AG10803 (cell line): ENCODE results near the gene SDCCAG8.

Experiments
- DNase-seq: peaks from one replicate; pipeline ENCODE4 v3.0.0; 2010; ENCODE audit warnings: low read depth
- H3K4me3 ChIP-seq: 2 replicates; pipeline ENCODE4 v1.5.1; 2011; ENCODE audit warnings: mild to moderate bottlenecking, low read length, control low read depth
- TF ChIP-seq, protein P1 (sequence below): conservative IDR thresholded peaks from 2 replicates; pipeline ENCODE4 v1.5.1; 2011; ENCODE audit warnings: mild to moderate bottlenecking, low read length, control low read depth, inconsistent platforms

The SDCCAG8 gene

DNA sequence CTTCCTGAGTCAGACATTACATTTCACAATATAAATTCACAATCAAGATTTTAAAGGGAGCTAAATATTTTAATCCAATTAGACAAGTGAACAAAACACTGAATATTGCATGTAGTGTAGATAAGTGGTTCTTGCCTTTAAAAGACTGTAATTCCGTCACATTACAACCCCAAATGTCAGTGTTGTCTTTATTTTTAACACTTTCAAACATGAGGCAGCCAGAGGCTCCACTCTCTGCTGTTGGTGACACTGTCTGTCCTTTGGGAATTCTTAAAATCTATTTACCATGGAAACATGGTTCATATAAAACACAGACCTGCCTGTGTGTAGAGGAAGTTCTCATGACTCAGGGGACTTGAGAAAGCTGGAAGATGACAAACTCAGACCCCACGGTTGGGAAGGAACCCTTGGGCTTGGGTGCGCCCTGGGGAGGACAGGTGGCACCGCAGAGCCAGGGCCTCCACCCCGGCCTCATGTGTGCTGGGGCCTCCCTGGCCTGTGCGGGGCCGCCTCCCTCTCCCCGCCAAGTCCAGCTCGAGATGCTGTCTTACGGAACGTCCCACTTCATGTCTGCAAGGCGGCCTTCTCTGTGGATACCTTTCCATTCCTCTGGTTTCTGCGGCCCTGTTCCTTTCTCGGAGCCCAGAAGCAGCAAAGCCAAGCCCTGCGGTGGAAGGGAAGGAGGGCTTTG lies 239.0 kb downstream of the SDCCAG8 start:
- no peak for DNase-seq
- TF ChIP-seq, protein P1, sequence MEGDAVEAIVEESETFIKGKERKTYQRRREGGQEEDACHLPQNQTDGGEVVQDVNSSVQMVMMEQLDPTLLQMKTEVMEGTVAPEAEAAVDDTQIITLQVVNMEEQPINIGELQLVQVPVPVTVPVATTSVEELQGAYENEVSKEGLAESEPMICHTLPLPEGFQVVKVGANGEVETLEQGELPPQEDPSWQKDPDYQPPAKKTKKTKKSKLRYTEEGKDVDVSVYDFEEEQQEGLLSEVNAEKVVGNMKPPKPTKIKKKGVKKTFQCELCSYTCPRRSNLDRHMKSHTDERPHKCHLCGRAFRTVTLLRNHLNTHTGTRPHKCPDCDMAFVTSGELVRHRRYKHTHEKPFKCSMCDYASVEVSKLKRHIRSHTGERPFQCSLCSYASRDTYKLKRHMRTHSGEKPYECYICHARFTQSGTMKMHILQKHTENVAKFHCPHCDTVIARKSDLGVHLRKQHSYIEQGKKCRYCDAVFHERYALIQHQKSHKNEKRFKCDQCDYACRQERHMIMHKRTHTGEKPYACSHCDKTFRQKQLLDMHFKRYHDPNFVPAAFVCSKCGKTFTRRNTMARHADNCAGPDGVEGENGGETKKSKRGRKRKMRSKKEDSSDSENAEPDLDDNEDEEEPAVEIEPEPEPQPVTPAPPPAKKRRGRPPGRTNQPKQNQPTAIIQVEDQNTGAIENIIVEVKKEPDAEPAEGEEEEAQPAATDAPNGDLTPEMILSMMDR = no peak
- no peak overlapping the region for H3K4me3 ChIP-seq

DNA sequence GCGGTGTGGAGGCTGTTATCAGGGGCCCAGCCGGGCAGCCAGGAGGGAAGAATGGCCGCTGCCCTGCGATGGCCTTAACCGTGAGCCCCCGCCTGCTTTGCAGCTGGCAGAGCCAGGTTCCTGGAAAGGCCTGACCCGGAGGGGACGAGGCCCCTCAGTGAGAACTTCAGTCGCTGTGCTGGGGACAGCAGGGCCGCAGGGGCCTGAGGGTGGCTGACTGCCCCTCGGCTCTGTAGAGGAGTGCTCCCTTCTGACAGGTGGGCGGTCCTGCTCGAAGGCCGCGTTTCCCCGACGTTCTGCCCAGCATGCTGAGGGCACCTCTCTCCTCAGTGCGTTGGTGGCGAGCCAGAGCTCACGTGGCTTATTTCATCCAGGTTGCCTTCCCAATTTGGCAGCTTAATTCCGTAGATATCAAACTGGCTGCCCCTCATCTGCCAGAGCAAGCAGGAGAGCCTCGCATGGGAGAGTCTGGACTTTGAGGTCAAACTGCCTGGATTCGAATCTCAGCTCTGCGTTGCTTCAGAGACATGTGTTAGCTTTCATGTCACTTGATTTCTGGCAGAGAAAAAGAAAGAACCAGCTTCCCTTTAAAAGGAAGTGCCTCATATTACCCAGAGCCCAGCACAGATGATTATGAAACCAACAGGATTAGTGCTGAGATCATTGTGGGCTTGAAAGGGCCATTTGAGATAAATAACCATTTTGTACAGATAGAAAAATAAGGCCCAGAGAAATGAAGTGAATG lies 239.8 kb downstream of the SDCCAG8 start:
- peak; percentile 79 for DNase-seq
- H3K4me3 ChIP-seq = 0 out of 2 replicates have a peak overlapping the region, but pooled peaks have one; percentile 12
- TF ChIP-seq, protein P1 = no peak

DNA sequence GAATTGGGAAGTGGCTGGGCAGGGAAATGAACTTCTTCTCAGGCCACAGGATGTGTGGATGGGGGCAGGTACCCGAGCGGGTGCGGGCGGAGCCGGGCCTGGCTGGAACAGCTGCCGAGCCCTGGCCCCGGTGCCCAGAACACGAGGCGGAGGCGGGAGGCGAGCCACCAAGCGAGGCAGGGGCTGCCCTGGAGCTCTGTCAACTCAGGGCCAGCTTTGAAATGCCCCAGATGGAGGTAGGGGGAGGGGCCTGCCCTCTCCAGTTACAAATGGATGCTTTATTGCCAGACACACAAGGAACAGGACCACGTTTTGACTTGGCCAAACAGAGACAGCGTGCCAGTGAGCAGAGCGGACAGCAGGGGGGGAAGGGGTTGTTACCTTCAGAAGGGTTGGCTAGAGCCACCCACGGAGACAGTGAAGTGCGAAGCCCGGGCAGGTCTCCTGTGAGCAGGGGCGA lies 240.4 kb downstream of the SDCCAG8 start:
- TF ChIP-seq, protein P1 = no peak
- H3K4me3 ChIP-seq = 0 out of 2 replicates have a peak overlapping the region, but pooled peaks have one; percentile 12
- no peak for DNase-seq

DNA sequence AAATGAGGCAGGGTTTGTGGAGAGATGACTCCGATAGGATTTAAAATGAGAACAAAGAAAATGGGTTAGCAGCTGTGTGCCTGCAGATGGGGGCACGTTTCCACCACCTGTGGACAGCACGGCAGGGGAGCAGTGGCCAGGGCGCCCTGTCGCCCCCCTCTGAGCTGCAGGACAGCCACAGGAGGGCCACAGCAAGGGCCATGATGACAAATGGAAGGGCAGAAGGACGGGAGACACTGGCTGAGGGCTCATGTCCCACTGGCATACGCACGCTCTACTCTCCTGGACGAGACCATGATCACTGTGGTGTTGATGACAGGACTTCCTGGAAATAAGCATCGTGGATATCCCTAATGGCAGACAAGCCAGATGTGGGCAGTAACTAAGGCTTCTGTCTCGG lies 241.0 kb downstream of the SDCCAG8 start:
- H3K4me3 ChIP-seq = no peak overlapping the region
- TF ChIP-seq, protein P1 = no peak
- no peak for DNase-seq

DNA sequence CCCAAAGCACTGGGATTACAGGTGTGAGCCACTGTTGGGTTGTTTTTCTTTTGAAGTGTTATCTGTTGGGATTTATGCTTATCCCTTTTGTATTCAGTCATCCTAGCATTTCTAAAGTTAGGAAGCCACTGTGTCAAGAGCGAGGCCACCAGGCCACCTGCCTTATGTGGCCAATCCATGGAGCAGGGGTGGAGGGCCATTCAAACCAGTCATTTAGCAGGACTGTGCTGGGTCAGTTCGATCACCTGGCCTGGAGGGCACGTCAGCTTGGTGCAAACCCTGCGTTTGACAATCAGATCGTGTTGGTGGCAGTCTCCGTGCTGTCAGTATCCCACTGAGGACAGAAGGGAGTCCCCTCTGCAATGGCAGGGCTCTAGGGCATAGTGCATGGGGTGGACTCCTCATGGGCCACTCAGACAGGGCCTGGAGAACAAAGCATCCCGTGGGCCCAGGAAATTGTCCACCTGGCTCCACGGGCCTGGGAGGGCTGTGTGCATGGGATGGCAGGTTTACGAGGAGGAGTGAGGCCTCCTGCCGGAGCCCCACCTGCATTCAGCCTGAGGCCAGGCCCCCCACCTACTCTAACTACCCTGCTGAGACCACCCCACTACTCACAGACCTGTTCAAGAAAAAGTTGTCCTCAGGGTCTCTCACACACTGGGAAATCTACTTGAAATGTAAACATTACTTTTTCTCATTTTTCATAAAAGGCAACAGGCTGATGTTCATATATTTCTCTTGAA lies 242.3 kb downstream of the SDCCAG8 start:
- no peak overlapping the region for H3K4me3 ChIP-seq
- no peak for DNase-seq
- TF ChIP-seq, protein P1 = no peak

DNA sequence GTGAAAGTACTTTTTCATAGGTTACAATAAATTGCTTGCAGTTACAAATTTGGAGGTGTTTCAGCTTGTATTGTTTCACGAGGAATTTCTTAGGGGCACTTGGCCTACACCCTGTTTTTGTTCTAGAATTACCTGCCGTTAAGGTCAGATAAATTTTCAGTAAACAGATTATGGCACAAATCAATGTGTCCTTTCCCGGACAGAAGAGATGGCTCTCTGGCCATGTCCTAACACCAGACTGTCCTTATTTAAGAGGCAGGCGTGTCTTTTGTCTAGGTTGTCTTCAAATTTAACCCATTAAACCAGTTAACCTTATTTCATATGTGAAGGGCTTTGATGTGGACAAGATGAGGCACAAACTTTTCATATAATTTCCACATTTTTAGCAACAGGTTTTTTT lies 243.4 kb downstream of the SDCCAG8 start:
- H3K4me3 ChIP-seq = no peak overlapping the region
- DNase-seq = no peak
- TF ChIP-seq, protein P1 = no peak
